ENCODE data around the gene RNLS.
"Not testable (repeated sequence)": the region's sequence is repeated elsewhere in the genome, so short reads cannot be mapped to it uniquely, and the experiment has no call there.

RNLS gene

DNA sequence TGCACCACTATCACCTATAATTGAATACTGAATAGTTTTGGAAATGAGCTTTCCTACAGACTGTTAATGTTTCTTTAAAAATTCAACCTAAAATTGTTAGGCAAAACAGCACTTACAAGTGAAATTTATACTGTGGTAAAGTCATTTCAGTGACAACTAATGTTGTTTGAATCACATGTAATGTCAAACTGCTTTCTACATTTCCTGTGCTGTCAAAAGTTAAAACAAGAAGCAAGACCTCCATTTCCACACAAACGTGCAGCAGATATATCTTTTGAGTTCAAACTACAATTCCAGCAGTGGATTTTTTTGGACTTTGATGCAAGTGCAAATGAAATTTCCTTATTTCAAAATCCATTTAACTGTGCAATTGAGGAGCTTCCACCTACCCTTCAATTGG, 199.8 kb downstream of the RNLS start:
- no peak for DNase-seq

DNA sequence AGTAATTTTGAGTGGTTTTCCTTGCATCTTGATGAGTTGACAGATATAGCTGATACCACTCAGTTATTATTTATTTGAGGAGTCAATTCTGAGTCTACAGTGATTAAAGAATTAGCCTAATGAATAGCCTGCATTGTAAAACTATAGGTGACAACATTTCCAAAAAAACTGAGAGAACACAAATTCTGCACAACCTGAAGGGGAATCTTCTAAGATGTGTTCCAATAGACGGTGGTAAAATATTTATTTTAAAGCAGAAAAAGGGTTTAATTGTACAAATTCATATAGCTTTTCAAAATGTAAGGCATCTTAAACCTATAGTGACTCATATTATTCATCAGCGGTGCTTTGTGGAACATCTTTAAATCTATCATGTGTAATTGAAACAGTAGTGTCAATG, 200.4 kb downstream of the RNLS start:
- no peak for DNase-seq

DNA sequence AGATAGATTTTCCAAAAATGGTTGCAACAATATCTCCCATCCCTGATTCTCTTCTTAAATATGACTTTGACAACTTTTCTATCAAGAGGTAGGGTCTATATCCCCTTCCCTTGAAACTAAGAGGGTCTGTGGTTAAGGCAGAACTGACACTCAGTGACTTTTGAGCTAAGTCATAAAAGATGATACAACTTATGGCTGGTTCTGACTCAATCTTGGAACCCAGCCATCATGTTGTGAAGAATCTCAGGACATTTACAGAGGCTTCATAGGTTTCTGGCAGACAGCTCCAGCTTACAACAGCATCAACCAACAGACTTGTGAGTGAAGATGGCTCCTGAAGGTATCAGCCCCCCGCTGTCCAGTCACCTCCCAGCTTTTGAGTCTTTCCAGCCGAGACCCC, 203.5 kb downstream of the RNLS start:
- no peak for DNase-seq

DNA sequence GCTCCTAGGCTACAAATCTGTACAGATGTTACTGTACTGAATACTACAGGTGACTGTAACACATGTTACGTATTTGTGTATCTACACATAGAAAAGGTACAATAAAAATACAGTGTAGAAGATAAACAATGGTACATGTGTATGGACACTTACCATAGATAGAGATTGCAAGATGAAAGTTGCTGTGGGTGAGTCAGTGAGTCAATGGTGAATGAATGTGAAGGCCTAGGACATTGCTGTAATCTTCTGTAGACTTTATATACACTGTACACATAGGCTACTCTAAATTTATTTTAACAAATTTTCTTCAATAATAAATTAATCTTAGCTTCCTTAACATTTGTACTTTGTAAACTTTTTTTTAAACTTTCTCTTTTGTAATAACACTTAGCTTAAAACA, 205.6 kb downstream of the RNLS start:
- DNase-seq = no peak

DNA sequence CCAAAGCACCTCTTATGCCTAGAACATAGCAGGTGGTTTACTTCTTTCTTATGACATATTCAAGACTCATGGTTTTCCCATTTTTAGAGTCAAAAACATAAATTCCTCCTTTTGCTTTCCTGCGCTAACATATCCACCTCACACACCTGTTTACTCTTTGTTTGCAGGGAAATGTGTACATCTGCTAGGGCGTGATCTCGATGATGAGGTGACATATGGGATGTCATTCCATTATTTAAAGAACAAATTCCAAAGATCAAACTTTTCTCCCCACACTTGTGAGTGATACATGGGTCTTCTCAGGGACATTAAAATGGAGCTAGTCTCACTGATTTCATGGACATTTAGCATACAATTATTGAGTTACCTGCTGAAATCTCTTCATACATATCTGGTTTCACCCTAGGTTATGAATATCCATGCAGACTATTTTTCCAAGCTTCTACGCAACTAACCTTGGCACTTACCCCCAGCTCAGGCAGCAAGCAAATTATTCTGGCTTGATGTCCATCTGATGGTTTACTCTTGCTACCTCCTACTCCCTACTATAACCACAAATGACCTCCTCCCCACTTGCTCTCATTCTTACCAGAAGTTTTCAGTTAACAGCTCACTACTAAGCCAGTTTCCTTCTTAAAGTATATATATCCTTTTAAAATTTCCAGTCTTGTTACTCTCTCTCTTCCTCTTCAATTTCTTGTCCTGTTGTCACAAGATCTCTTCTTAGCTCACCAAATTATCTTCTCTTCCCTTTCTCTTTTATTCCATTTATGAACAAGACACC, 208.5 kb downstream of the RNLS start:
- no peak for DNase-seq

DNA sequence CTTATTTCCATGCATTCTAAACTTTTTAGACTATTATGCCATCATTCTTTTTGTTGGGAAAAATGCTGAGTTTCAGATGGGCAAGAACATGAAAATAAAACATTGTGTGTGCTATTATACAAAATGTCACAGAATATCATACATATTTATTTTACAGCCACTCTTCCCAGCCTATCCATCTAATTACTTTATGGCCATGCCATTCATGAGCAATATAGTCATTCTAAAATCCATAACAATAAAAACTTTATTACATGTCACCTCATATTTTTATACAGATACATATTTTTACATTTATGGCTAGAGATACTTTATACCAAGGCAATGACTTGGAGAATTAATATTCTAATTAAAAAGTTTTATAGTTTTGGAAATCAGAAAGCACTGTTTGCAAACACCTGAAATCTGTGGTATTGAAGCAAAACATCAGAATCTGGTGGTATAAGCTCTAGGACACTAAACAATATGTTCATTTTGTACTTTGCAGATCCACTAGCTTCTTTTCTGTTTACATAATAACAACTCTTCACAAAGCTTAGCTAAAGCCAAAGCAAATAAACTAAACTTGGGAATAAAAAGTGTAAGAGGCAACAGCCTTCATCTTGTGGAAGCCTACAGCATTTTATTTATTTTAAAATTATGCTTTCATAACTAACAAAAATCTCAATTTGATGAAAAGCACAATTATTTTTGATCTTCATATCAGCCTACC, 210.1 kb downstream of the RNLS start:
- no peak for DNase-seq

DNA sequence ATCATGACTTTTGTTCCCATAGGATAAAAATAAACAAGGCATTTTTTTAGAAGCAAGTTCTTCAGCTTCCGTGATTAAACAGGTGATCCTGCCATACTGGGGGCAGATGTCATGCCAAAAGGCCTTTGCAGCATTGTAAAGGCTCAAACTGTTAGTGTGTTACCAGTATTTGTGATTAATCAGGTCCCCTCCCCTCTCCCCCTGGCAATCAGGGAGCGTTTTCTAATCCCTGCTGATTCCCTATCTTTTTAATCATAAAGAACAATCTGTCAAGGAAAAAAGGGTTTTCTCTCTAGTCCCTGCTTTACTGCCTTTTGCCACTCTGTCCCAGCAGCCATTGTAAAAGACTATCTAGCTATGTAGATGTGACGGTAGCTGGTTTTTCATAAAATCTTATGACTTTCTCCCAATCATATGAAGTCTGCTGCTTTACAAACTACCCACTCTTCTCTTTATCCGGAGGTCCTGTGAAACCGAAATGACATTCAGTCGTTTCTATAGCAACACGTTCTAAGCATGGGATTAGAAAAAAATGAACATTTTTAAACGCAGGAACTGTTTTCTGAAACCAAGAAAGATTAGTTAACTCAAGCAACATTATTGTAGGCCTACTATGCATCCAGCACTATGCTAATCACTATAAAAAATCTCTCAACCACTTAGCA, 210.9 kb downstream of the RNLS start:
- DNase-seq = no peak

DNA sequence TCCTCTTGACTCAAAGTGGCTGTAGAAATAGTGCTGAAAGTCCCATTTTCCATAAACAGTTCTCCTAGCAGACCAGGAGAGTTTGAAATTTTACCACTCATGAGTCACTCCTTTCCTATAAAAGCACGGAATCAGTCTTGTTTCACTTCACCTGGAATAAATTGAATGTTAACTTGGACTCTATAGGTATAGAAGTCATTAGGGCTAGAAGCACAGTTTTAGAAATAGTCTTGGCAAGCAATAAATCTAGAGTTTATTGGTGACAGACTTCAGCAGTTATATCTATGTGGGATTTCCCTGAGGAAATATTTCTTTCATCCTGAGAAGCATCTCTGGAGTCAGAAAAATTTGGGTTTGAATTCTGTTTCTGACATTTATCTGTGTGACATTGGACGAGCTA, 212.4 kb downstream of the RNLS start:
- DNase-seq = no peak

DNA sequence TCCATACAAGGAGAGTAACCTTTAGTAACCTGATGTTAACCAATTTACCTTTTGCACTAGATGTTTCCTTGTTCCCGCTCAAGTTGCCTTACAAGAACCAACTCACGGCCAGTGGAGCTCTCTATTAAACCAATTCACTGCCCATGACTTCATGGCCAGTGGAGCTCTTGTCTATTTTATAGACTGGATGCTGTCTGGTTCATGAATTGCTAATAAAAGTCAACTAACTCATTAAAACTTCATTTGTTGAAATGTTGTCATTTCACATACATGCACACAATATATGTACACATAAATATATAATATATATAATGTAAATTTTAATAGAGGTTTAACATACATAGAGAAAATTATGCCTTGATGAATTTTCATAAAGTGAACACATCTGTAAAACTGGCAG, 216.3 kb downstream of the RNLS start:
- no peak for DNase-seq

DNA sequence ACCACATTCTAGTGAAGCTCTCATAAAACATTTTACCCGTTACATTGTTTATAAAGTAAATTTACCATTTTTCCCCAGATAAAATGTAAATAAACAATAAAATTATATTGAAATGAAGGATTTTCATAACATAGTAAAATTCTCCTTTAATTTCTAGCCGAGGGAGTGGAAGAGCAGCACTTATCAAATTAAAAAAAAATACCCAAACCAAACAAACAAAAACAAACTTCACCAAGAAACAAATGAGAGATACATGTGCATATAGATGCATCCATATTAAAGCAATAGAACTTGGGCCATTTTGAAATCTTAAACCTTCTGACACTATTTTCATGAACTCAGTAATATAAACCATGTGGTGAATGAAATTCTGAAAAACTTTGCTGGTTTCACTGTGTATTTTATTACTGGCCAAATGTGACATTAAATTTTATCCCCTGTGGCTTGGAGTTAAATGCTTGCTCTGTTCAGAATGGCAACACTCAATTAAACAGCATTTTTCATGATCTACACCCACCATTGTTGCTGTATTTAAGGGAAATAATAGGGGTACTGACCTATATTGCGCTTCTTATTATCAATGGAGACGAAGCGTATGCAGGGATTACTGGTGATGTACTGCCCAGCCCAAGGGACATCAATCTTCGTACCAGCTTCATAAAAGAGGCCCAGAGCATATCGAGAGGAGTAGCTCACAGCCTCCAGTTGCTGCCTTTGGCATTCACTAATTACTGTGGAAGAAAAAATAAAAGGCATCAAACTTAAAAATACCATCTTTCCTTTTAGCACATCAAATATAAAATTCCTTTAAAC, 220.9 kb downstream of the RNLS start:
- DNase-seq = no peak

DNA sequence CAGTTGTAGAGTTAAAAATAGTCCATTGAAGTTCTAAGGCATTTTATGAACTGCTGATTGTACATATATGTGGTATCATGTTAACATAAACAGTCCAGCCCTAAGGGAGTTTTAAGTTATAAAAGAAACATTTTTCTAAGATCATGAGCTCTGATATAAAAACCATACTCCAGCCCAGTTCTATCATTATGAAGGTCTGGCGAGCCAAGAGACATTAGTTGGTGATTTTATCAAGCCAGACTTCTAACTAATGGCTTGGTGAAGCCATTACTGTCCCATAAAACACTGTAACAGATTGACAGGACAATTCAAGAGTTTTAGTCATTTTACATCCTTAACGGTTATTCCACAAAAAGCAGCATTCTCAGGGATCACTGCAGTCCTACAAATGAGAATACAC, 221.6 kb downstream of the RNLS start:
- no peak for DNase-seq

DNA sequence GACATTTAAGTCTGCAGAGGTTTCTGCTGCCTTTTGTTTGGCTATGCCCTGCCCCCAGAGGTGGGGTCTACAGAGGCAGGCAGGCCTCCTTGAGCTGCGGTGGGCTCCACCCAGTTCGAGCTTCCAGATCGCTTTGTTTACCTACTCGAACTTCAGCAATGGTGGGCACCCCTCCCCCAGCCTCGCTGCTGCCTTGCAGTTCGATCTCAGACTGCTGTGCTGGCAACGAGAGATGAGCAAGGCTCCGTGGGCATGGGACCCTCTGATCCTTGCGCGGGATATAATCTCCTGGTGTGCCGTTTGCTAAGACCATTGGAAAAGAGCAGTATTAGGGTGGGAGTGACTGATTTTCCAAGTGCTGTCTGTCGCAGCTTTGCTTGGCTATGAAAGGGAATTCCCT, 227.4 kb downstream of the RNLS start:
- not testable (repeated sequence) for DNase-seq

DNA sequence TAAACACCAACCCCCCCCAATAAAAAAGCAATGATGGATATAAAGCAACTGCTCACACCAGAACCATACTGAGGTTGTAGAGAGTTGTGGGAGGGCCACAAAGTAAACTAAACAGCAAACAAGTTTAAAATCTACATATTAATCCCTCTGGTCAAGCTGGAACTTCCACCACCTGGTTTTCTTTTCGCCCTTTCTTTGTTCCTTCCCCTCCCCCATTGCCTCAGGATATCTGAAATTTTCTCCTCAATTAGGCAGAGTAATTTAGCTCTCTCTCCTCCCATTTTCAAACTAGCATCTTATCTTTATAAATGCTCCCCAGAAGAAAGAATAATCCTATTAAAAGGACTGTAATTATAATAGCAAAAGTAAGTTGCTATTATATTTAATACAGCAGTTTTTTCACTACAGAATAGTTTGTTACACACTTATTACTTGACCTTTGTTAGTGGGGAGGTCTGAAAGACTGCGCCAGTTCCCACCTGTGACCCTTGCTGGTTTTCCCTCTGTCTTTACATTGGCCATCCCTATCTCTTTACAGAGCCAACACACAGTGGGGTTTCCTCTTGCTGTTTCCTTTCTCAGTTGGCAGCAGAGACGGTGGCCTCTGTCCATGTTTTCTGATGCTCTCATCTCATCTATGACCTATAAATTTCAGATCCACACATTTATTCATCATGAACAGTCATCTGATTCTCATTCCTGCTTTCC, 235.4 kb downstream of the RNLS start:
- no peak for DNase-seq

DNA sequence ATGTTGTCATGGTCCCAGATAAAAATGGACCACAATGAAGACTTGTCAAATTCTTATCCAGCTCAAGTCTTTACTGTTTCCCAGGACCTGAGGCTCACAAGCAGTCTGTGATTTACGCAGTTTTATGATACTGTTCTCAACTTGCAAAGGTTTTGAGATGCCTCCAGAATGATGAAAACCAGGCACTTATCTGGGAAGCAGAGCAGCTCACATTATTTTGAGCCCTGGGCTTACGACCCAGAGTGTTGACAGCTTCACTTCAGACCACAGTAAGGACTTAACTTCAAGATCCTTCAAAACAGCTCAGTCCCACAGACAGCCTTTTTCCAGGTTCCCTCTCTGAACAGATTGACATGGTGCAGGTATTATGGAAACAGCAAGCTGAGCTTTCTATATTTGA, 236.1 kb downstream of the RNLS start:
- no peak for DNase-seq

DNA sequence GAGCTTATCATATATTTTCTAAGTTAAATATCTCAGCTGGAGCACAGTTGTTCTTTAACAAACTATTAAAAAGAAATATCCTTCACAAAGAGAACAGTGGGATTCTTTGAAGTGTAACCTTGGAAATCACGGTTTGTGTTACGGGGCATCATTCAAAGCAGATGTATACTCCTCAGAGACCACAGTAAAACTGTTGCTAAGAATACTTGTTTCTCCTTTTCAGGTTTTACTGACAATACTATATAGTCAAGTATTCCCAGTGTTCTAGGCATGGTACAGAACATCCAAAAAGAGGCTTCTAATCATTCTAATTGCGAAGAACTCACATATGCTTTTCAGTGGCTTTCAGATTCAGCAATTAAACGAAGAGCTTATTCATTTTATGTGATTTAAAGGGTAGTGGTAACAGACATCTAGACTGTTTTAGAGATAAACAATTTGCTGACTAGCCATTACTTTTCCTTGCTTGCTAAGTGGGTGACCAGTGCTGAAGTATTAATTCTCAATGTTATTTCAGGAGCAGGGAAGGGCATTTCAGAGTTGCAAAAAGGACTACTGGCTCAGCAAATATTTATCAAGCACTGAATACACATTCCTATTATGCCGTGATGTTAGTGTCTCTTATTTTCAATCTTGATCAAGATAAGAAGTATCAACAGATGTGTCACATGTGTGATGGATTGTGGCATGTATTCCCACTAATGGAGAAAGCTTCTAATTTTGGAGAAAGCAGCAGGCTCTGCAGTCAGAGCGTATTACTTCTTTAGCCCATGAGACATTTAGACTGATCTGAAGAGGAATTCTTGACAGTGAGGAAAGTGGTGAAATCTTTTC, 236.8 kb downstream of the RNLS start:
- DNase-seq = no peak

DNA sequence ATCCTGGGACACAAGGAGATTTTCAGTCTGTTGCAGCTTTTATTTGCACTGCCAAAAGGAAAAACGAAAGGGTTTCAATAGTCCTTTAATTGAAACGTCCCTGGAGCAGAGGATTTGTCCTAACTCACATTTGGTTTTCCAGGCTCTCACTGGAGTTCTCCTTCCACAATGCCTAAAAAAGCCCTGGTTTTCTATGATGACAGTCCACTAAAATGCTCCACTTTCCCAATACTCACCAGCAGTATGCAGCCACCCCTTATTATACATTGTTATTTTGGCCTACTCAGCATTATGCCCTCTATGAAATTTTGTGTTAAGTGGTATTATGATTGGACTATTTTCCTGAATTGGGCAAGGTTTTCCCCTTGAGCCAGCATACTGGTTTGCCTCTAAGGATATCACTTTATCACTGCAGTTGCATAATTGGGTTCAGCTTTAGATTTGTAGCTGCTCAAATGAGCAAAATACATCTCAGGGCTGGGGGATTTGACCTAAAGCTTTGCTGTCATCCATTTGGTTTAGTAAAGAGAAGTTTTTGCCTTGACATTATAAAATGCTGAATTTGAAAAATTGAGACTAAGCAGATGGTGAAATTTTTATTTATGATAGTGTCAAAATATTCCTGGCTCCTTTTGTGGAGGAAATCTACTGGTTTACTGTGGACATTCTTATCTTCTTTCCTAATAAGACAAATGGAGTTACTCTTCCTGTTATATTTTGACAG, 239.2 kb downstream of the RNLS start:
- DNase-seq = no peak

DNA sequence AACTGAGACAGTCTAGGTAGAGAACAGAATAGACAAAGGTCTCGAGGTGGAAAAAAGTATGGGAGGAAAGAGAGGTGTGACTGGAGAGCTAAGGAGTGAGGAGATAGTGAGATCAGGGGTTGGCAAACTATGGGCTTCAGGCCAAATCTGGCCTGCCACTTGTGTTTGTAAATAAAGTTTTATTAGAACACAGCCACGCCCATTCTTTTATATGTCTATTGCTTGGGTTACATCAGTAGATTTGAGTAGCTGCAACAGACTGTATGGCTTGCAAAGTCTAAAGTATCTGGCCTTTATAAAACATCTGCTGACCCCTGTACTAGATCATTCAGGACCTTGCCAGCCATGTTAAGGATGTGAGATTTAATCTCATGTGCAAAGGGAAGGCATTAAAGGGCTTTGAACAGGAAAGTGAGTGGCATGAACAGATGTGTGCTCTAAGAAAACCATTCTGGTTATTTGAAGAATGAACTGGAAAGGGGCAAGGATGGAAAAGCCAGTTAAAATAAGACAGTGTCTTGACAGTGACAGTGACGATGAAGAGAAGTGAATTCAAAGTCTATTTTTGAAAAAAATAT, 240.3 kb downstream of the RNLS start:
- DNase-seq = no peak

DNA sequence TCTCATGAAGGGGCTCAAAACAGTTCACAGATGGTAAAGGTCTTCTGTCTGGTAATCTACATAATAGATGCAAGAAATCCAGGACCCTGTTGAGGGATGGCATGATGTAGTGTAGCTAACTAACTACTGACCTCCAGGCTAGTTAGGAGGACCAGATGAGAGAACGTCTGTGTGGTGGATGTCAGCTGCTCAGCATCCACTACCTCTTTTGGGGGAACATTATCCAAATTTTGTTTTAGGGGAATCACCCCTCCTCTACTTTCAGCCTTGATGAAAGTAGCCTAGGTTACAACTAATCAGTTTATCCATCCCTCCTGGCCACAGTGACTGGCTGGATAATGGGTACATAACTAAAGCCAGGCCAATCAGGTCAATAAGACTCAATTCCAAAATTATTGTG, 246.0 kb downstream of the RNLS start:
- DNase-seq = no peak

DNA sequence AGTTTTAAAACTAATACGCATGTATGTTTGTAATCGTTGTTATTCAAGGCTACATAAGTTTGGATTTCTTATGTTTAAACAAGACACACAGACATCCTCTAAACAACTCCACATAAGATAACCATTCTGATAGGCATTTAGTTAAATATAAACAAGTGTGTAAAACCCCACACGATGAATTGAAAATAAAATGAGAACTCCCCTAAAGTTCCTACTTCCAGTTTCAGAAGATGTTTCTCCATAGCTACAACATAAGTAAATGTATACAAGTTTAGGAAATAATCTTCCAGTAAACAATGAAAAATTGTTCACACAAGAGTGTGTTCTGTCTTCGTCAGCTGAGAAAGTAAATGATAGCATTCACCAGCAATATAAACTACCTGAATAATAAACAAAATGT, 246.8 kb downstream of the RNLS start:
- no peak for DNase-seq

DNA sequence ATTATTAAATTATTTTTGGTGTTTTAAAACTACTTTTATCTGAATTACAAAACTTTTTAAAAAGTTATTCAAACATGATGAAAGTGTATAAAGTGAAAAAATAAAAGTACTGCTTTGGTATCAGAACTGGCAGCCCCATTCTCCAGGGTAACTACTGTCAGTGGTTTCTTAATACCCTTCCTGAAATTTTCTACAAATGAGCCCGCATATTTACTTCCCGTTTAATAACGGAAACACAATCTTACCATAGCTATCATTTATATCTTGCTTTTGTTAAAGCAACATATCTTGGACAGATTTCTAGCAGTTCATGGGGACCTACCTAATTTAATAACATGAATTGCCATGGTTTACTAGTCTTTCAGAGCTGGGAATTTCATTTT, 249.9 kb downstream of the RNLS start:
- DNase-seq = no peak

Measured in NCI-H187 (cell line).